ENCODE measurements around the gene GALR2. TPM values are rescaled to one million over a fixed set of nuclear protein-coding genes. Genes with fewer than 3 reads are reported as not detected.
"Not testable (repeated sequence)": the region's sequence is repeated elsewhere in the genome, so short reads cannot be mapped to it uniquely, and the experiment has no call there.

Gene GALR2
- total and polyA plus RNA-seq, 10 of the 15 experiments (the other 5 are each of a cell fraction or from before 2014, with no cell fraction given), result 0.06 to 1.2 (median 0.22) TPM; not detected in 5

DNA sequence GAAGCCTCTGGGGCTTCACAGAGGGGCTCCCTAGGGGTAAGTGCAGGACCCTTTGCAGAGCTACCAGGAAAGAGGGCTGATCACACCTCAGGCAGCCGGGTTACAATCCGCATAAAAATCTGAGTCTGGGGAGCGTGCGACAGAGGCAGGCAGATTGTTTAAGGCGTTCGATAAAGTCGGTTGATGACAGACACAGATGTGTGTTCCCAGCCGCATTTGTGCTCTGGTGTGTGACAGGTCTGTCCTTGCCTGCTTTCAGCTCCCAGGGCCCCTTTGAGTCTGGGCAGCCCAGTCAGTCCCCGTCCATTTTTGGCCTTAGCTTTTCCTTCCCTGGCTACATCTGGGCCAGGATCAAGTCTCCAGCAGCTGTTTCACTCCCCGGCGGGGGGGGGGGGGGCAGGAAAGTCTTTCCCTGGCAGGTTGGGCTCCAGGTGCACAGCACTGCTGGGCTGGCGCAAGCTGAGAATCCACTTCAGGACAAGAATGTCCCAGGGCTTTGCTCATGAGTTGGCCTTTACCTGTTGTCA, 3.1 kb downstream of the GALR2 start (continued):
- TF ChIP-seq, protein P1, sequence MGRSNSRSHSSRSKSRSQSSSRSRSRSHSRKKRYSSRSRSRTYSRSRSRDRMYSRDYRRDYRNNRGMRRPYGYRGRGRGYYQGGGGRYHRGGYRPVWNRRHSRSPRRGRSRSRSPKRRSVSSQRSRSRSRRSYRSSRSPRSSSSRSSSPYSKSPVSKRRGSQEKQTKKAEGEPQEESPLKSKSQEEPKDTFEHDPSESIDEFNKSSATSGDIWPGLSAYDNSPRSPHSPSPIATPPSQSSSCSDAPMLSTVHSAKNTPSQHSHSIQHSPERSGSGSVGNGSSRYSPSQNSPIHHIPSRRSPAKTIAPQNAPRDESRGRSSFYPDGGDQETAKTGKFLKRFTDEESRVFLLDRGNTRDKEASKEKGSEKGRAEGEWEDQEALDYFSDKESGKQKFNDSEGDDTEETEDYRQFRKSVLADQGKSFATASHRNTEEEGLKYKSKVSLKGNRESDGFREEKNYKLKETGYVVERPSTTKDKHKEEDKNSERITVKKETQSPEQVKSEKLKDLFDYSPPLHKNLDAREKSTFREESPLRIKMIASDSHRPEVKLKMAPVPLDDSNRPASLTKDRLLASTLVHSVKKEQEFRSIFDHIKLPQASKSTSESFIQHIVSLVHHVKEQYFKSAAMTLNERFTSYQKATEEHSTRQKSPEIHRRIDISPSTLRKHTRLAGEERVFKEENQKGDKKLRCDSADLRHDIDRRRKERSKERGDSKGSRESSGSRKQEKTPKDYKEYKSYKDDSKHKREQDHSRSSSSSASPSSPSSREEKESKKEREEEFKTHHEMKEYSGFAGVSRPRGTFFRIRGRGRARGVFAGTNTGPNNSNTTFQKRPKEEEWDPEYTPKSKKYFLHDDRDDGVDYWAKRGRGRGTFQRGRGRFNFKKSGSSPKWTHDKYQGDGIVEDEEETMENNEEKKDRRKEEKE (IDR thresholded peaks at IDR 0.05), result no peak
- TF ChIP-seq EGR1 (IDR thresholded peaks at IDR 0.05; ENCODE audit: borderline replicate concordance in 1 of 2, low read depth in 2 of 2, low read length in 2 of 2), result no peak

DNA sequence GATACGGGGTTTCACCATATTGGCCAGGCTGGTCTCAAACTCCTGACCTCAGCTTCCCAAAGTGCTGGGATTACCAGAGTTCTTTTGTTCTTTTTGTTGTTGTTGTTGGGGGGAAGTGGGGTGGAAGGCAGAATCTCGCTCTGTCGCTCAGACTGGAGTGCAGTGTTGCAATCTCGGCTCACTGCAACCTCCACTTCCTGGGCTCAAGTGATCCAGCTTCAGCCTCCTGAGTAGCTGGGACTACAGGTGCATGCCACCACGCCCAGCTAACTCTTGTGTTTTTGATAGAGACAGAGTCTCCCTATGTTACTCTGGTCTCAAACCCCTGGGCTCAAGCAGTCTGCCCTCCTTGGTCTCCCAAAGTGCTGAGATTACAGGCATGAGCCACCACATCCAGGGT, 3.8 kb downstream of the GALR2 start:
- H3K4me1 ChIP-seq (ENCODE audit: control insufficient read depth, insufficient read depth, low read length); H4K20me1 ChIP-seq (ENCODE audit: control insufficient read depth, insufficient read depth); H3K36me3 ChIP-seq (ENCODE audit: control insufficient read depth in 2 of 2, insufficient read depth in 2 of 2, low read length in 1 of 2); BruUV-seq (replicated peaks); H3K4me3 ChIP-seq; FAIRE-seq; H3K4me2 ChIP-seq (ENCODE audit: control insufficient read depth, insufficient read depth); H3K9ac ChIP-seq (ENCODE audit: control insufficient read depth, insufficient read depth, low read length); H2AFZ ChIP-seq (ENCODE audit: control insufficient read depth, low read depth, low read length); H3K27ac ChIP-seq (ENCODE audit: control insufficient read depth, insufficient read depth); CTCF ChIA-PET; in situ Hi-C loops (cut with MboI); DNase-seq (ENCODE audit: low read depth, low spot score); ATAC-seq; H3K79me2 ChIP-seq (ENCODE audit: control insufficient read depth, insufficient read depth, low read length); H3K9me3 ChIP-seq (replicated peaks; ENCODE audit: control insufficient read depth, insufficient read depth, low read length); intact Hi-C loops (cut with micrococcal nuclease; ENCODE audit: unreplicated experiment); RAD21 ChIA-PET (ENCODE audit: unreplicated experiment); SMC1A ChIA-PET (ENCODE audit: uncharacterized antibody, unreplicated experiment): not testable (repeated sequence)
- H3K27me3 ChIP-seq (replicated peaks in 1 of 2; ENCODE audit: control insufficient read depth in 2 of 2, insufficient read depth in 2 of 2, low read length in 1 of 2), result peaks cover 7 to 26% of the 10 kb centered on the region in 2 experiments; a peak in 3 of 4 replicates
- 47% methylated on average over 5 of the region's 5 CpGs for WGBS (ENCODE audit: insufficient coverage, insufficient replicate concordance, low lambda C conversion rate, missing lambda C conversion rate)
- POLR2A ChIA-PET, result interaction anchor here (0.8 kb wide), 1 partner anchor 232 kb away, joined by 3 read pairs; no protein-coding TSS in a partner anchor

All from GM12878 (cell line).